ENCODE results near the gene PNRC1. TPM values are rescaled to one million over a fixed set of nuclear protein-coding genes. Genes with fewer than 3 reads are reported as not detected.
"Not testable (repeated sequence)": the region's sequence is repeated elsewhere in the genome, so short reads cannot be mapped to it uniquely, and the experiment has no call there.

Gene PNRC1
- 100 to 1,000 TPM; 189 to 307 (median 245) TPM for total RNA-seq

- WGBS, 2 donors: 0 to 1% methylated on average over 47 to 58 of the region's 63 CpGs
- Histone ChIP-seq H3K36me3 (peaks cover 12 to 15% of the 10 kb centered on the region in 2 donors), H3K9me3 (no peaks in the 10 kb centered on the region), H3K27me3 (no peaks in the 10 kb centered on the region), H3K4me3 (replicated peaks in 1 of 3) (peak within 1 kb of the TSS; percentile 98 to 100 (median 100)), H3K27ac (peak within 1 kb of the TSS; percentile 100), H3K4me1 (peaks cover 29 to 30% of the 10 kb centered on the region in 2 donors)
- peak; percentile 100 for DNase-seq
- TF ChIP-seq CTCF (IDR thresholded peaks at IDR 0.05) (no peak), POLR2A (IDR thresholded peaks at IDR 0.05) (peak; percentile 97 to 100)
- intact Hi-C loops (cut with DNase I): no loop called here
Measured at GRCh38 chr6:89080281-89081128, at the start of gene PNRC1. Gene PNRC1 (plus strand): TSS chr6:89080751. CDS start chr6:89080895, 144 bp downstream.

- no peak overlapping the region for H3K4me3 ChIP-seq (replicated peaks in 1 of 3)
- WGBS, 2 donors: 71 to 86% methylated on average over 2 of the region's 2 CpGs
- no peaks in the 10 kb centered on the region for H3K36me3 ChIP-seq
- H3K9me3 ChIP-seq: no peaks in the 10 kb centered on the region
- no peak for DNase-seq
- intact Hi-C loops (cut with DNase I): no loop called here
- no peak for TF ChIP-seq POLR2A (IDR thresholded peaks at IDR 0.05)
- TF ChIP-seq CTCF (IDR thresholded peaks at IDR 0.05): no peak
- H3K27me3 ChIP-seq: no peaks in the 10 kb centered on the region
- peaks cover 0 to 17% of the 10 kb centered on the region in 2 donors for H3K4me1 ChIP-seq
- no peak overlapping the region for H3K27ac ChIP-seq
Measured at GRCh38 chr6:89032599-89032998, 48.0 kb upstream of the PNRC1 start.

- H3K27ac ChIP-seq: no peak overlapping the region
- no peaks in the 10 kb centered on the region for H3K36me3 ChIP-seq
- H3K4me3 ChIP-seq (replicated peaks in 1 of 3): no peak overlapping the region
- no peak for DNase-seq
- no peaks in the 10 kb centered on the region for H3K27me3 ChIP-seq
- intact Hi-C loops (cut with DNase I): no loop called here
- TF ChIP-seq POLR2A (IDR thresholded peaks at IDR 0.05) (no peak), CTCF (IDR thresholded peaks at IDR 0.05) (no peak)
- peaks cover 0 to 17% of the 10 kb centered on the region in 2 donors for H3K4me1 ChIP-seq
- WGBS, 2 donors: 65 to 76% methylated on average over 1 of the region's 1 CpG
- H3K9me3 ChIP-seq: no peaks in the 10 kb centered on the region
Measured at GRCh38 chr6:89033461-89033860, 47.1 kb upstream of the PNRC1 start.

- H3K36me3 ChIP-seq; intact Hi-C loops (cut with DNase I); H3K4me3 ChIP-seq (replicated peaks in 1 of 3); H3K9me3 ChIP-seq; DNase-seq; H3K27ac ChIP-seq; H3K27me3 ChIP-seq: not testable (repeated sequence)
- 81 to 85% methylated on average over 4 of the region's 4 CpGs for WGBS, 2 donors
- peaks cover 0 to 17% of the 10 kb centered on the region in 2 donors for H3K4me1 ChIP-seq
Measured at GRCh38 chr6:89034116-89034515, 46.4 kb upstream of the PNRC1 start.

- intact Hi-C loops (cut with DNase I): no loop called here
- no peaks in the 10 kb centered on the region for H3K9me3 ChIP-seq
- H3K4me3 ChIP-seq (replicated peaks in 1 of 3): no peak overlapping the region
- 69 to 71% methylated on average over 7 of the region's 7 CpGs for WGBS, 2 donors
- TF ChIP-seq POLR2A (IDR thresholded peaks at IDR 0.05): no peak
- no peak for TF ChIP-seq CTCF (IDR thresholded peaks at IDR 0.05)
- H3K27ac ChIP-seq: peak overlapping the region in 2 of 3 donors; percentile 8 to 22
- no peak for DNase-seq
- peaks cover 0 to 17% of the 10 kb centered on the region in 2 donors for H3K4me1 ChIP-seq
- no peaks in the 10 kb centered on the region for H3K27me3 ChIP-seq
- H3K36me3 ChIP-seq: no peaks in the 10 kb centered on the region
Measured at GRCh38 chr6:89034586-89035251, 45.8 kb upstream of the PNRC1 start.
